Prostate gland (tissue), 2 donors: ENCODE data around the gene ATP2C2.

Source experiments
- CTCF ChIP-seq, 4 experiments: fragments of 200-600 bp in 2 of 4; fragments of 450-650 bp in 2 of 4; sonication (generic) in 2 of 4; IDR thresholded peaks; 1 replicate in 3 of 4; 2 replicates in 1 of 4; pipeline ENCODE4 v1.5.1; 2016 to 2019; ENCODE audit warnings: antibody characterized with exemption in 4 of 4, mild to moderate bottlenecking in 2 of 4, moderate library complexity in 2 of 4
- POLR2A ChIP-seq: fragments of 450-650 bp; IDR thresholded peaks from one replicate; pipeline ENCODE4 v1.6.1; 2016; ENCODE audit warnings: antibody characterized with exemption, mild to moderate bottlenecking
- POLR2AphosphoS5 ChIP-seq: sonication (generic); formaldehyde crosslinking; IDR thresholded peaks from one replicate; pipeline ENCODE4 v1.6.1; 2017; ENCODE audit warnings: antibody characterized with exemption

- TF ChIP-seq POLR2A (no peak), CTCF (IDR thresholded peaks at IDR 0.05) (no peak), POLR2AphosphoS5 (no peak)
Measured at GRCh38 chr16:84416407-84417321, 48.3 kb downstream of the ATP2C2 start.
